HK-2 (cell line): ENCODE data around the gene SARDH.
"Not testable (repeated sequence)": the region's sequence is repeated elsewhere in the genome, so short reads cannot be mapped to it uniquely, and the experiment has no call there.

Experiments
- DNase-seq: peaks from one replicate; pipeline ENCODE4 v3.0.0-alpha.2; 2018; ENCODE audit not compliant: unreplicated experiment

Gene SARDH

GRCh38 chr9:133629221-133630110, 108.7 kb downstream of the SARDH start:
- DNase-seq: no peak

- DNase-seq: no peak
Measured at GRCh38 chr9:133628766-133629165, 109.4 kb downstream of the SARDH start.

- no peak for DNase-seq
Measured at GRCh38 chr9:133627341-133627740, 110.8 kb downstream of the SARDH start.

GRCh38 chr9:133626008-133626407, 112.1 kb downstream of the SARDH start:
- DNase-seq: not testable (repeated sequence)

GRCh38 chr9:133622555-133622954, 115.6 kb downstream of the SARDH start:
- DNase-seq: no peak

GRCh38 chr9:133621725-133622267, 116.4 kb downstream of the SARDH start:
- DNase-seq: no peak

GRCh38 chr9:133619791-133620190, 118.4 kb downstream of the SARDH start:
- no peak for DNase-seq

- DNase-seq: peak; percentile 7
Measured at GRCh38 chr9:133618726-133619125, 119.4 kb downstream of the SARDH start.

GRCh38 chr9:133616643-133617405, 121.3 kb downstream of the SARDH start:
- DNase-seq: no peak

- DNase-seq: no peak
Measured at GRCh38 chr9:133615606-133616188, 122.5 kb downstream of the SARDH start.

GRCh38 chr9:133615186-133615585, 123.0 kb downstream of the SARDH start:
- DNase-seq: no peak

- DNase-seq: no peak
Measured at GRCh38 chr9:133614678-133615077, 123.5 kb downstream of the SARDH start.

GRCh38 chr9:133614056-133614455, 124.1 kb downstream of the SARDH start:
- DNase-seq: no peak
